PC-3 (cell line): Measurements from ENCODE around the gene GGACT.

ENCODE experiments used
- CTCF ChIP-seq: fragments of 300-600 bp; sonication (generic); conservative IDR thresholded peaks from 2 replicates; pipeline ENCODE4 v1.5.1; 2017; ENCODE audit warnings: antibody characterized with exemption, low read depth, mild to moderate bottlenecking, low read length
- EZH2phosphoT487 ChIP-seq: fragments of 300-600 bp; sonication (generic); IDR thresholded peaks from 2 replicates; pipeline ENCODE4 v1.6.1; 2018; ENCODE audit warnings: mild to moderate bottlenecking, antibody characterized with exemption, low read length, borderline replicate concordance

GRCh38 chr13:100542826-100543156 lies 45.8 kb downstream of the GGACT start:
- peak; percentile 59 for TF ChIP-seq CTCF
- TF ChIP-seq EZH2phosphoT487: no peak
